Endodermal cell (in vitro differentiated cells): ENCODE data around the gene ATP10B. TPM values are rescaled to one million over a fixed set of nuclear protein-coding genes. Genes with fewer than 3 reads are reported as not detected.

Source experiments
- DNase-seq: peaks from one replicate; pipeline ENCODE4 v3.0.0-alpha.2; 2017
- H3K27ac ChIP-seq: 2 replicates; pipeline ENCODE4 v1.5.1; 2013; ENCODE audit warnings: mild to moderate bottlenecking, low read depth, low read length, moderate library complexity
- H3K27me3 ChIP-seq: 2 replicates; pipeline ENCODE4 v1.6.1; 2013; ENCODE audit warnings: mild to moderate bottlenecking, low read length, moderate library complexity; ENCODE audit not compliant: insufficient read depth, control insufficient read depth, poor library complexity, severe bottlenecking
- H3K36me3 ChIP-seq: 2 replicates; pipeline ENCODE4 v1.7.0; 2013; ENCODE audit warnings: mild to moderate bottlenecking, low read length, moderate library complexity; ENCODE audit not compliant: control insufficient read depth, insufficient read depth
- H3K4me1 ChIP-seq: one replicate; pipeline ENCODE4 v1.7.0; 2013; ENCODE audit warnings: low read length; ENCODE audit not compliant: control insufficient read depth, insufficient read depth
- H3K4me3 ChIP-seq: 2 replicates; pipeline ENCODE4 v1.5.1; 2013; ENCODE audit warnings: mild to moderate bottlenecking, low read length, moderate library complexity
- H3K9ac ChIP-seq: 2 replicates; pipeline ENCODE4 v1.6.1; 2013; ENCODE audit warnings: mild to moderate bottlenecking, low read length, moderate library complexity; ENCODE audit not compliant: poor library complexity, severe bottlenecking; ENCODE audit errors: extremely low read depth
- H3K9me3 ChIP-seq: 2 replicates; pipeline ENCODE4 v1.6.1; 2013; ENCODE audit warnings: mild to moderate bottlenecking, low read length, moderate library complexity; ENCODE audit not compliant: control insufficient read depth
- H3K27ac Mint-ChIP-seq: 2 replicates; pipeline ENCODE4 v1.8.0; 2020; ENCODE audit warnings: mixed read lengths
- H3K27me3 Mint-ChIP-seq: 2 replicates; pipeline ENCODE4 v1.8.0; 2021; ENCODE audit warnings: mild to moderate bottlenecking, mixed read lengths; ENCODE audit not compliant: insufficient read depth
- H3K36me3 Mint-ChIP-seq: 2 replicates; pipeline ENCODE4 v1.8.0; 2020; ENCODE audit warnings: low read depth, mixed read lengths
- H3K4me1 Mint-ChIP-seq: 2 replicates; pipeline ENCODE4 v1.8.0; 2020; ENCODE audit warnings: mixed read lengths
- H3K4me3 Mint-ChIP-seq: 2 replicates; pipeline ENCODE4 v1.8.0; 2020; ENCODE audit warnings: mild to moderate bottlenecking, moderate library complexity, mixed read lengths
- H3K9me3 Mint-ChIP-seq: 2 replicates; pipeline ENCODE4 v1.8.0; 2020; ENCODE audit warnings: mild to moderate bottlenecking, mixed read lengths
- CTCF ChIP-seq: fragments of 200-600 bp; sonication (generic); conservative IDR thresholded peaks from 2 replicates; pipeline ENCODE4 v1.5.0; 2021; ENCODE audit warnings: antibody characterized with exemption, mild to moderate bottlenecking
- WGBS, 2 experiments: methylation state at CpG; one replicate each; pipeline versions ENCODE4 v1.1.5 to v1.1.7; 2013; ENCODE audit warnings: missing lambda C conversion rate in 2 of 2, mixed read lengths in 1 of 2; ENCODE audit not compliant: insufficient coverage in 1 of 2, insufficient read length in 1 of 2; 5-methylcytosine and 5-hydroxymethylcytosine counted together
- total RNA-seq, 2 donors: library from RNA; stranded (reverse); fragmentation: NEBNext Ultra II Directional in 1 of 2; extraction: Animal tissue kit (Norgen Biotek cat#: 25700) in 1 of 2; gene quantifications; 2 replicates in 1 of 2; 3 replicates in 1 of 2; pipeline ENCODE4 v1.2.1, GENCODE V29; 2021

ATP10B gene
- total RNA-seq, 2 donors from 2014 or later, result 0.15 to 0.38 TPM

GRCh38 chr5:160534914-160535313 is 317.1 kb downstream of the ATP10B start:
- H3K27me3 ChIP-seq, result no peaks in the 10 kb centered on the region
- peak; percentile 41 for DNase-seq
- H3K27ac ChIP-seq, result no peak overlapping the region
- Mint-ChIP-seq H3K27ac (peak overlapping the region; percentile 12), H3K9me3 (no peaks in the 10 kb centered on the region), H3K27me3 (peaks cover 5% of the 10 kb centered on the region), H3K4me1 (peaks cover 4% of the 10 kb centered on the region), H3K4me3 (no peak overlapping the region), H3K36me3 (no peaks in the 10 kb centered on the region)
- no peak for TF ChIP-seq CTCF
- no peaks in the 10 kb centered on the region for H3K36me3 ChIP-seq
- H3K9ac ChIP-seq, result no peak overlapping the region
- no peak overlapping the region for H3K4me3 ChIP-seq
- peaks cover 5% of the 10 kb centered on the region for H3K4me1 ChIP-seq
- H3K9me3 ChIP-seq, result no peaks in the 10 kb centered on the region

GRCh38 chr5:160534125-160534524 is 317.9 kb downstream of the ATP10B start:
- Mint-ChIP-seq H3K4me1 (peaks cover 4% of the 10 kb centered on the region), H3K36me3 (no peaks in the 10 kb centered on the region)

GRCh38 chr5:160525471-160526261 is 326.3 kb downstream of the ATP10B start:
- WGBS, 2 experiments, result 94 to 100% methylated on average over 1 to 3 of the region's 3 CpGs
- Histone ChIP-seq H3K4me1 (no peaks in the 10 kb centered on the region), H3K4me3 (no peak overlapping the region), H3K27ac (no peak overlapping the region), H3K27me3 (peaks cover 12% of the 10 kb centered on the region), H3K36me3 (no peaks in the 10 kb centered on the region), H3K9ac (no peak overlapping the region), H3K9me3 (no peaks in the 10 kb centered on the region)
- Mint-ChIP-seq H3K36me3 (no peaks in the 10 kb centered on the region), H3K27ac (no peak overlapping the region), H3K27me3 (peaks cover 27% of the 10 kb centered on the region), H3K4me3 (no peak overlapping the region), H3K4me1 (peaks cover 5% of the 10 kb centered on the region), H3K9me3 (no peaks in the 10 kb centered on the region)
- peak; percentile 23 for DNase-seq
- TF ChIP-seq CTCF, result no peak

More at GRCh38 chr5:160534125-160534524, 317.9 kb downstream of the ATP10B start:
- Histone ChIP-seq H3K27ac (no peak overlapping the region), H3K9ac (no peak overlapping the region), H3K36me3 (no peaks in the 10 kb centered on the region), H3K9me3 (no peaks in the 10 kb centered on the region), H3K4me1 (peaks cover 5% of the 10 kb centered on the region), H3K4me3 (no peak overlapping the region), H3K27me3 (no peaks in the 10 kb centered on the region)
- Mint-ChIP-seq H3K9me3 (no peaks in the 10 kb centered on the region), H3K27me3 (peaks cover 7% of the 10 kb centered on the region), H3K4me3 (no peak overlapping the region), H3K27ac (no peak overlapping the region)
- 92% methylated on average over 3 of the region's 3 CpGs; no CpG with 5 or more reads in 1 of the 2 experiments for WGBS, 2 experiments
- TF ChIP-seq CTCF, result no peak
- peak; percentile 11 for DNase-seq
